ENCODE measurements around the gene PLXDC2. TPM values are rescaled to one million over a fixed set of nuclear protein-coding genes. Genes with fewer than 3 reads are reported as not detected.

Gene PLXDC2
- total RNA-seq, 1 donor from 2014 or later, result 73.1 TPM

- TF ChIP-seq CTCF (IDR thresholded peaks at IDR 0.05; ENCODE audit: unreplicated experiment), result no peak
- H3K9me3 Mint-ChIP-seq (ENCODE audit: unreplicated experiment), result no peaks in the 10 kb centered on the region
- no peak overlapping the region for H3K4me3 Mint-ChIP-seq (ENCODE audit: unreplicated experiment)
- no peak for DNase-seq (ENCODE audit: low spot score)
- H3K27me3 Mint-ChIP-seq (ENCODE audit: unreplicated experiment), result no peaks in the 10 kb centered on the region
- peaks cover 13% of the 10 kb centered on the region for H3K36me3 Mint-ChIP-seq (ENCODE audit: low read depth, unreplicated experiment)
- H3K27ac Mint-ChIP-seq (ENCODE audit: unreplicated experiment), result no peak overlapping the region
- H3K4me1 Mint-ChIP-seq (ENCODE audit: unreplicated experiment), result no peaks in the 10 kb centered on the region
These were observed 431.9 kb downstream of the PLXDC2 start for GRCh38 chr10:20247891-20248708.

- Mint-ChIP-seq H3K36me3 (ENCODE audit: low read depth, unreplicated experiment) (peaks cover 5% of the 10 kb centered on the region), H3K27me3 (ENCODE audit: unreplicated experiment) (peaks cover 3% of the 10 kb centered on the region), H3K9me3 (ENCODE audit: unreplicated experiment) (no peaks in the 10 kb centered on the region), H3K4me1 (ENCODE audit: unreplicated experiment) (peaks cover 6% of the 10 kb centered on the region), H3K4me3 (ENCODE audit: unreplicated experiment) (no peak overlapping the region), H3K27ac (ENCODE audit: unreplicated experiment) (no peak overlapping the region)
- TF ChIP-seq CTCF (IDR thresholded peaks at IDR 0.05; ENCODE audit: unreplicated experiment), result no peak
- DNase-seq (ENCODE audit: low spot score), result no peak
These were observed 437.8 kb downstream of the PLXDC2 start for GRCh38 chr10:20254078-20254477.

GRCh38 chr10:20254497-20254896 is 438.3 kb downstream of the PLXDC2 start:
- DNase-seq (ENCODE audit: low spot score), result no peak

GRCh38 chr10:20256969-20257368 is 440.7 kb downstream of the PLXDC2 start:
- Mint-ChIP-seq H3K4me1 (ENCODE audit: unreplicated experiment) (peaks cover 6% of the 10 kb centered on the region), H3K4me3 (ENCODE audit: unreplicated experiment) (no peak overlapping the region), H3K27ac (ENCODE audit: unreplicated experiment) (no peak overlapping the region), H3K9me3 (ENCODE audit: unreplicated experiment) (no peaks in the 10 kb centered on the region), H3K27me3 (ENCODE audit: unreplicated experiment) (peaks cover 3% of the 10 kb centered on the region), H3K36me3 (ENCODE audit: low read depth, unreplicated experiment) (no peaks in the 10 kb centered on the region)
- DNase-seq (ENCODE audit: low spot score), result no peak
- TF ChIP-seq CTCF (IDR thresholded peaks at IDR 0.05; ENCODE audit: unreplicated experiment), result no peak

More at GRCh38 chr10:20254497-20254896, 438.3 kb downstream of the PLXDC2 start:
- Mint-ChIP-seq H3K36me3 (ENCODE audit: low read depth, unreplicated experiment) (peaks cover 4% of the 10 kb centered on the region), H3K4me1 (ENCODE audit: unreplicated experiment) (peaks cover 6% of the 10 kb centered on the region), H3K9me3 (ENCODE audit: unreplicated experiment) (no peaks in the 10 kb centered on the region), H3K27me3 (ENCODE audit: unreplicated experiment) (peaks cover 3% of the 10 kb centered on the region), H3K27ac (ENCODE audit: unreplicated experiment) (no peak overlapping the region), H3K4me3 (ENCODE audit: unreplicated experiment) (no peak overlapping the region)
- TF ChIP-seq CTCF (IDR thresholded peaks at IDR 0.05; ENCODE audit: unreplicated experiment), result no peak

GRCh38 chr10:20257422-20257821 is 441.2 kb downstream of the PLXDC2 start:
- no peak for TF ChIP-seq CTCF (IDR thresholded peaks at IDR 0.05; ENCODE audit: unreplicated experiment)
- DNase-seq (ENCODE audit: low spot score), result no peak
- Mint-ChIP-seq H3K27me3 (ENCODE audit: unreplicated experiment) (peaks cover 3% of the 10 kb centered on the region), H3K4me3 (ENCODE audit: unreplicated experiment) (no peak overlapping the region), H3K4me1 (ENCODE audit: unreplicated experiment) (peaks cover 6% of the 10 kb centered on the region), H3K27ac (ENCODE audit: unreplicated experiment) (no peak overlapping the region), H3K9me3 (ENCODE audit: unreplicated experiment) (no peaks in the 10 kb centered on the region), H3K36me3 (ENCODE audit: low read depth, unreplicated experiment) (no peaks in the 10 kb centered on the region)

All from endothelial cell (in vitro differentiated cells).